Transverse colon (tissue), 4 donors: Measurements from ENCODE around the gene ADIPOR1.

ENCODE experiments used
- CTCF ChIP-seq, 5 experiments: fragments of 200-600 bp in 3 of 5; fragments of 450-650 bp in 2 of 5; sonication (generic) in 3 of 5; IDR thresholded peaks; 1 replicate in 2 of 5; 2 replicates in 3 of 5; pipeline ENCODE4 v1.5.1; 2016 to 2017; ENCODE audit warnings: antibody characterized with exemption in 5 of 5, inconsistent platforms in 3 of 5, mild to moderate bottlenecking in 2 of 5, moderate library complexity in 1 of 5
- POLR2AphosphoS5 ChIP-seq, 3 donors: sonication (generic); formaldehyde crosslinking; IDR thresholded peaks; one replicate each; pipeline ENCODE4 v1.6.1; 2016; ENCODE audit warnings: antibody characterized with exemption in 3 of 3

- no peak for TF ChIP-seq CTCF (IDR thresholded peaks at IDR 0.05)
- TF ChIP-seq POLR2AphosphoS5 (IDR thresholded peaks at IDR 0.05) = no peak
Measured at GRCh38 chr1:203002951-203003350, 44.8 kb upstream of the ADIPOR1 start.
